ENCODE measurements around the gene SHD.
"Not testable (repeated sequence)": the region's sequence is repeated elsewhere in the genome, so short reads cannot be mapped to it uniquely, and the experiment has no call there.

The SHD gene

GRCh38 chr19:4267101-4267900 lies 11.8 kb upstream of the SHD start:
- no peak for DNase-seq (ENCODE audit: low read depth)

- DNase-seq (ENCODE audit: low read depth), result no peak
Measured at GRCh38 chr19:4267901-4268815, 10.9 kb upstream of the SHD start.

- no peak for DNase-seq (ENCODE audit: low read depth)
Measured at GRCh38 chr19:4268816-4269430, 10.1 kb upstream of the SHD start.

GRCh38 chr19:4272894-4273293 lies 6.2 kb upstream of the SHD start:
- DNase-seq (ENCODE audit: low read depth), result no peak

GRCh38 chr19:4274321-4274686 lies 4.8 kb upstream of the SHD start:
- DNase-seq (ENCODE audit: low read depth), result not testable (repeated sequence)

GRCh38 chr19:4277191-4277696 lies 1.8 kb upstream of the SHD start:
- DNase-seq (ENCODE audit: low read depth), result no peak

GRCh38 chr19:4278010-4278409 lies 1.1 kb upstream of the SHD start:
- DNase-seq (ENCODE audit: low read depth), result no peak

GRCh38 chr19:4279267-4279529 lies 132 bp downstream of the SHD start:
- no peak for DNase-seq (ENCODE audit: low read depth)

GRCh38 chr19:4279530-4280422 lies 710 bp downstream of the SHD start:
- DNase-seq (ENCODE audit: low read depth), result no peak

- no peak for DNase-seq (ENCODE audit: low read depth)
Measured at GRCh38 chr19:4284176-4284958, 5.3 kb downstream of the SHD start.

GRCh38 chr19:4284974-4285373 lies 5.9 kb downstream of the SHD start:
- DNase-seq (ENCODE audit: low read depth), result no peak

- not testable (repeated sequence) for DNase-seq (ENCODE audit: low read depth)
Measured at GRCh38 chr19:4286141-4286540, 7.1 kb downstream of the SHD start.

- no peak for DNase-seq (ENCODE audit: low read depth)
Measured at GRCh38 chr19:4288091-4288777, 9.2 kb downstream of the SHD start.

- no peak for DNase-seq (ENCODE audit: low read depth)
Measured at GRCh38 chr19:4291184-4291732, 12.2 kb downstream of the SHD start.

GRCh38 chr19:4292515-4292914 lies 13.4 kb downstream of the SHD start:
- DNase-seq (ENCODE audit: low read depth), result no peak

GRCh38 chr19:4294389-4294788 lies 15.3 kb downstream of the SHD start:
- DNase-seq (ENCODE audit: low read depth), result no peak

- DNase-seq (ENCODE audit: low read depth), result no peak
Measured at GRCh38 chr19:4295972-4296771, 17.1 kb downstream of the SHD start.

- DNase-seq (ENCODE audit: low read depth), result no peak
Measured at GRCh38 chr19:4297901-4298809, 19.1 kb downstream of the SHD start.

Measured in non-pigmented ciliary epithelial cell (primary cell).